ES-I3 (cell line): ENCODE measurements around the gene RUFY2.

Source experiments
- H3K36me3 ChIP-seq: 2 replicates; pipeline ENCODE4 v1.6.1; 2013; ENCODE audit warnings: mild to moderate bottlenecking, low read length, control low read depth, moderate library complexity; ENCODE audit not compliant: insufficient read depth
- H3K4me1 ChIP-seq: 2 replicates; pipeline ENCODE4 v1.6.1; 2013; ENCODE audit warnings: mild to moderate bottlenecking, control low read depth, low read length; ENCODE audit not compliant: insufficient read depth
- H3K9ac ChIP-seq: 2 replicates; pipeline ENCODE4 v1.6.1; 2013; ENCODE audit warnings: low read depth, mild to moderate bottlenecking, low read length, moderate library complexity
- H3K9me3 ChIP-seq: 2 replicates; pipeline ENCODE4 v1.6.1; 2013; ENCODE audit warnings: mild to moderate bottlenecking, low read length, moderate library complexity; ENCODE audit not compliant: control insufficient read depth, insufficient read depth

RUFY2 gene

DNA sequence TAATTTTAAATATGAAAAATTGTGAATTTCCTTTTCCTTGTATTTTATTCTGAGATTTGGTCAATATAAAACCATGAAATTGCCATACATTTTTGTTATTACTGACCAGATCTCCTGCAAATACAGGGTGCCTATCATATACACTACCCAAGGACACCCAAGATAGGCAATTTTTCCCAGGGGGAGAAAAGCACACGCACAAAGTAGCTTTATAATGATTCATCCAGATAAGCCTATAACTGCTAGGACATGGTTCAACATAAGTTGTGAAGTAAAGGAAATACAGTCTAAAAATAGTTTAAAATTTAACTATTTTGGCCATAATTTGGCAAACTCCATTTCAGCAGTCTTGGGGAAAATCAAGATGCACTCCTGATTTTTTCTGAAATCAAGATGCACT is 4.8 kb downstream of the RUFY2 start:
- Histone ChIP-seq H3K4me1 (peaks cover 4% of the 10 kb centered on the region; the same call in 1 of the 2 replicates), H3K36me3 (no peaks in the 10 kb centered on the region), H3K9ac (no peak overlapping the region), H3K9me3 (no peaks in the 10 kb centered on the region)

DNA sequence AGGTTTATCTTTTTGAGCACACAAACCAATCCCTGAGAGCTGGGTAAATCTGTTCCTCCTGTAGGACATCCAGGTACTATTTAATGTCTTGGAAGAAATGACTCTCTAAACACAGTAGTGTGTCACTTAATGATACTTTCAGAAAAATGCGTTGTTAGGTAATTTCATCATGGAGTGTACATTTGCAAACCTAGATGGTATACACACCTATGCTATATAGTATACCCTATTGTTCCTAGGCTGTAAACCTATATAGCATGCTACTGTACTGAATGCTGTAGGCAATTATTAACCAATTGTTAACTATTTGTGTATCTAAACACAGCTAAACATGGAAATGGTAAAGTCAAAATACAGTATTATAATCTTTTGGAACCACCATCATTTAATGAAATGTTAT is 10.1 kb downstream of the RUFY2 start:
- Histone ChIP-seq H3K9ac (no peak overlapping the region), H3K4me1 (no peaks in the 10 kb centered on the region), H3K36me3 (no peaks in the 10 kb centered on the region), H3K9me3 (no peaks in the 10 kb centered on the region)

DNA sequence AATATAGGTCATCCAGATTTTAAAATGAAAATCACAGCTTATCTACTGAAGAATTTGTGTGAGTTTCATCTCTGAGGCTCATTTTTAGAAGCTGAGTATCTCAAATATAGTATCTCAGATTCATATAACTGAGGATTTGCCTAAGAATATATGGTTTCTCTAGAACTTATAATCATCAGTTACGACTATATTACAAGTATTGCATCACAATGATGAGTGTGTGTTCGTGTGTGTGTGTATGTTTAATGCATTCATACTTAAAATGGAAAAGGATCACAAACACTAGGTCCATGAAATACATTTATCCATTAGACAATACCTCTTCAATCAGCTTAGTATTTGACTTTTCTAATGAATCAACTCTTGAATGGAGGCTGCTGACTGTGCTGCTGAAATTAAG is 21.3 kb downstream of the RUFY2 start:
- Histone ChIP-seq H3K9ac (no peak overlapping the region), H3K36me3 (no peaks in the 10 kb centered on the region; the same call in 1 of the 2 replicates), H3K9me3 (no peaks in the 10 kb centered on the region), H3K4me1 (no peaks in the 10 kb centered on the region)

DNA sequence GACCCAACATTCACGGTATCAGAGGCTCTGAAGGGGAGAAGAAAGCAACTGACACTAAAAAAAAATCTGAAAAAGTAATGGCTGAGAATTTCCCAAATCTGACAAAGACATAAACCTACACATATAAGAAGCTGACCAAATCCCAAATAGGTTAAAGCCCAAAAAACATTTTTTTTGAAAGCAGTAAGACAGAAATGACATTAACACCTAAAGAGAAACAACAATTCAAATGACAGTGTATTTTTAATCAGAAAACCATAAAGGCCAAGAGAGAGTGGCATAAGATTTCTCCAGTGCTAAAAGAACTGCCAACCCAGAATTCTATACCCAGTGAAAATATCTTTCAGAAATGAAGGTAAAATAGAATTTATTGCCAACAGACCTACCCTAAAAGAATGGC is 35.5 kb downstream of the RUFY2 start:
- no peak overlapping the region for H3K9ac ChIP-seq
- no peaks in the 10 kb centered on the region for H3K9me3 ChIP-seq
- H3K36me3 ChIP-seq: peaks cover 3% of the 10 kb centered on the region; the same call in 1 of the 2 replicates
- H3K4me1 ChIP-seq: no peaks in the 10 kb centered on the region

GRCh38 chr10:68367121-68367520 is 40.0 kb downstream of the RUFY2 start:
- peaks cover 11% of the 10 kb centered on the region for H3K36me3 ChIP-seq
- no peaks in the 10 kb centered on the region for H3K9me3 ChIP-seq
- H3K9ac ChIP-seq: no peak overlapping the region
- no peaks in the 10 kb centered on the region for H3K4me1 ChIP-seq

DNA sequence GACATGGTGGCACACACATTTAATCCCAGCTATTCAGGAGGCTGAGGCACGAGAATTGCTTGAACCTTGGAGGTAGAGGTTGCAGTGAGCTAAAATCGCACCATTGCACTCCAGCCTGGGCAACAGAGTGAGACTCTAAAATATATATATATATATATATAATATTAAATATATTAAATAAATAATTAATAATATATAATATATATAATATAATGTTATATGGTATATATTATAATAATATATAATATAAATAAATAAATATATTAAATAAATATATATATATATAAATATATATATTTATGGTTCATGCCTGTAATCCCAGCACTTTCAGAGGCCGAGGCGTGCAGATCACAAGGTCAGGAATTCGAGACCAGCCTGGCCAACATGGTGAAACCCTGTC is 40.5 kb downstream of the RUFY2 start:
- Histone ChIP-seq H3K9ac (no peak overlapping the region), H3K36me3 (peaks cover 11% of the 10 kb centered on the region), H3K4me1 (no peaks in the 10 kb centered on the region), H3K9me3 (no peaks in the 10 kb centered on the region)

DNA sequence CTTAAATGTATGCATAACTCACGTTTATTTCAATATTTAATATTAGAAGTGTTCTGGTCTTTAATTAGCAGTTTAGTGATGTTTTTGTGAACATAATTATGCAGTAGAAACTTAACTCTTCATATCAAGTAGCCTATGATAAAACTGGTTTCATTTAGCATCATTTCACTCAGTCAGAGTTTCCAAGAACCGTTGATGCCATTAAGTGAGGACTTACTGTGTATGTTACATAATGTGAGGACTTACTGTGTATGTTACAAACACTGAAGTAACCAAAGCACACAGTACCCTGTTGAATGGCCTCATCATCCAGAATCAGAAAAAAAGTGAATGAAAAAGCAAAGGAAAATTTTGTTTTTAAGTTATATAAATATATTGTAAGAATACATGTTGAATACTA is 41.5 kb downstream of the RUFY2 start:
- H3K9ac ChIP-seq: no peak overlapping the region
- H3K36me3 ChIP-seq: peaks cover 11% of the 10 kb centered on the region
- H3K9me3 ChIP-seq: no peaks in the 10 kb centered on the region
- H3K4me1 ChIP-seq: no peaks in the 10 kb centered on the region

DNA sequence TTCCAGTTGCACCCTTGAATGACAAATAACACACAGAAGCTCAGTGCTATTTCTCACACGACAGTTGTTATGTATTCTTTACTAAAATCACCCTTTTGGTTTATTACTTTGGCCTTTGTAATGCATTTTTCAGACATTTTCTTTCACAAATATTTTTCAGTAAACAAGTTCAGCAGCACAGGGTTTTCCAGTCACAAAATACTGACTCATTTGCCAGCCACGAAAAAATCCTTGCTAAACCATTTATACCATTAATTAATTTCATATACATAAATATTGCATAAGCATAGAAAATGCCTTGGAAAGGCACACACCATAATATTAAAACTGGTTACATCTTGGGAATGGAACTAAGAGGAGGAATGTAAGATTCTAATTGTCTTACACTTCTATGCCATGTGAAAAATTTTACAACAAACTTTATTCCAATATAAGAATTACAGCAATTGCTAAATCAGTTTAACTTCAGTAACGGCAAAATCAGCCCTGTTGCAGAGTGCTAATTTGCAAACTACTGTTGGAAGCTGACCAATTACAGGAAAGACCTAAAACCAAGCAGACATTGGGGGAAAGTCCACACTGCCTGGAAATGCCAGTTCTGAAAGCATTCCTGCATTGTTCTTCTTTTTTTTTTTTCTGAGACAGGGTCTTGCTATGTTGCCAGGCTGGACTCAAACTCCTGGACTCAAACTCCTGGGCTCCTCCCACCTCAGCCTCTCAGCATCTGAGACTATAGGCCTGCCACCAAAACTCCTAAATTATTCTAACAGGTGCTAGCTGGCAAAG is 42.8 kb downstream of the RUFY2 start:
- Histone ChIP-seq H3K9me3 (no peaks in the 10 kb centered on the region), H3K9ac (no peak overlapping the region), H3K4me1 (no peaks in the 10 kb centered on the region), H3K36me3 (peaks cover 11% of the 10 kb centered on the region)

- Histone ChIP-seq H3K9ac (no peak overlapping the region), H3K4me1 (no peaks in the 10 kb centered on the region)
These were observed 44.5 kb downstream of the RUFY2 start for GRCh38 chr10:68362590-68362989.

GRCh38 chr10:68359189-68359588 is 47.9 kb downstream of the RUFY2 start:
- Histone ChIP-seq H3K9ac (no peak overlapping the region), H3K9me3 (no peaks in the 10 kb centered on the region), H3K4me1 (no peaks in the 10 kb centered on the region), H3K36me3 (peaks cover 11% of the 10 kb centered on the region; the same call in 1 of the 2 replicates)

More at GRCh38 chr10:68362590-68362989, 44.5 kb downstream of the RUFY2 start:
- H3K36me3 ChIP-seq: peaks cover 11% of the 10 kb centered on the region
- H3K9me3 ChIP-seq: no peaks in the 10 kb centered on the region

GRCh38 chr10:68353537-68353936 is 53.5 kb downstream of the RUFY2 start:
- no peaks in the 10 kb centered on the region for H3K4me1 ChIP-seq
- peaks cover 2% of the 10 kb centered on the region; the same call in 1 of the 2 replicates for H3K36me3 ChIP-seq
- no peak overlapping the region for H3K9ac ChIP-seq
- H3K9me3 ChIP-seq: no peaks in the 10 kb centered on the region

DNA sequence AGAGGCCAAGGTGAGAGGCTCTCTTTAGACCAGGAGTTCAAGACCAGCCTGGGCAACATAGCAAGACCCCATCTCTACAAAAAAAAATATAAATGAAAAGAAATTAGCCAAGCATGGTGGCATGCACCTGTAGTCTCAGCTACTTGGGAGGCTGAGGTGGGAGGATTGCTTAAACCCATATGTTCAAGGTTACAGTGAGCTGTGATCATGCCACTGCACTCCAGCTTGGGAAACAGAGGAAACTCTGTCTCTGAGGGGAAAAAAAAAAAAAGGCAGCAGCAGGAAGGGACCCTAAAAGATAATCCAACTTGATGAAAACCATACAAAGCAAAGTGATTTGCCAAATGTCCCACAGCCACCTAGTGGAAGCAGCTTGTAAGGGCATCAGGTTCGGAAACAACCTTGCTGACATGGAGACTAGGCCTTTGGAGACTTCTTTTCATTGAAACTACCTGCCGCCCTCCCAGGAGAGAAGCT is 58.8 kb downstream of the RUFY2 start:
- H3K36me3 ChIP-seq: peaks cover 2% of the 10 kb centered on the region; the same call in 1 of the 2 replicates
- no peaks in the 10 kb centered on the region for H3K9me3 ChIP-seq
- H3K9ac ChIP-seq: no peak overlapping the region
- no peaks in the 10 kb centered on the region for H3K4me1 ChIP-seq

DNA sequence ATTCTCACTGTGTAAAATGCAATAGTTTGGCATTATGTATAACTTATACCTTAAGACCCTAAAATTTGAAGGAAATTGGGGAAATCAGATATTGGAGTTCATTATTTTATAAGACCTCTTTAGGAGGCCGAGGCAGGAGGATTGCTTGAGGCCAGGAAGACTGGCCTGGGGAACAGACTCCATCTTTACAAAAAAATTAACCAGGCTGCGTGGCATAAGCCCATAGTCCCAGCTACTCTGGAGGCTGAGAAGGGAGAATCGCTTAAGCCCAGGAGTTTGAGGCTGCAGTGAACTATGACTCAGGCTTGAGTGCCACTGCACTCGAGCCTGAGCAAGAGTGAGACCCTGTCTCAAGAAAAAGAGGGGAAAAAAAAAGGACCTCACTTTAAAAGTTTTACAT is 60.3 kb downstream of the RUFY2 start:
- H3K36me3 ChIP-seq: peaks cover 2% of the 10 kb centered on the region; the same call in 1 of the 2 replicates
- H3K4me1 ChIP-seq: no peaks in the 10 kb centered on the region
- H3K9me3 ChIP-seq: no peaks in the 10 kb centered on the region

DNA sequence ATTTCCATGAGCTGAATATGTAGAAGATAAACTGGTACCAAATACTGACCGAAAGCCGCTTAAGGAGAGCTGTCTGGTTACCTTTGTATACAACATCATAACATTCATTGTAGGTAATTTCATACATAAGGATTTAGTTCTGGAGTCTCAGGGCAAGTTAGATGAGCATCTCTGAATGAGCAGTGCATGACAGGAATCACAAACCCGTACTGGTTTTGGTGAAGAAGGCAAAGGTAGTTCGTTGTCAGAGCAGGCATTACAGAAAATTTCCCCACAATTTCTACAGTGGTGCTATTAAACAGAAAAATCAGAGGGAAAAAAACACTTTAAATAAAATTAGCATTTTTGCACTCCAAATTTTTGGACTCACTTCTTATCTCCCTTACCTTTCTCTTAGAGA is 61.5 kb downstream of the RUFY2 start:
- Histone ChIP-seq H3K9me3 (no peaks in the 10 kb centered on the region), H3K9ac (no peak overlapping the region), H3K4me1 (no peaks in the 10 kb centered on the region), H3K36me3 (peaks cover 3% of the 10 kb centered on the region)

More for the DNA sequence above, 60.3 kb downstream of the RUFY2 start:
- no peak overlapping the region for H3K9ac ChIP-seq

DNA sequence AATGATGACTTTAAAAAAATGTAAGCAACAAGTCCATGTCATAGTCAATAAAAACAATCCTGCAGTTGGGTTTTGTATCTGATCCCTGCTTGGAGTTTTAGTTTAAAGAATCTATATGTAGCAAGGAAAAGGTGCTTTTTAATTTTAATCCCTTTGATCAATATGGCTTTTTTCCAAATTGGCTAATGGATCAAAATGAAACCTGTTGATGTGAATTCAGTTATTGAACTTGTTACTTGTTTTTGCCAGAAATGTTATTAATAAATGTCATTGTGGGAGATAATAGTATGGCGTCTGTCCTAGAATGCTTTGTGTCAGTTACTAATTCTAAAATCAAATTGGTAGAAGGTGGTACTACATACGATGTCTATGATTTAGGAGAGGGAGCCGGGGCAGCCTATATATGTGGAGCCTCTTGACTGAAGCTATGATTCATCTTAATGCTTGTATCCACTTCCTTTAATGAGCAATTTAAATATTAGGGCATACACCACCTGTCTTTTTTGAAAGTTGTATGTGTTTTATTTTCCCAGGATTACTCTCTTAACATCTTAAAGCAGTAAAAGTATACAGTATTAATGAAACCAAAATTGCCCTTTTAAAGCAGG is 64.1 kb downstream of the RUFY2 start:
- no peaks in the 10 kb centered on the region for H3K9me3 ChIP-seq
- peaks cover 20% of the 10 kb centered on the region for H3K36me3 ChIP-seq
- H3K4me1 ChIP-seq: no peaks in the 10 kb centered on the region
- H3K9ac ChIP-seq: no peak overlapping the region
